ENCODE data around the gene THSD4. TPM values are rescaled to one million over a fixed set of nuclear protein-coding genes. Genes with fewer than 3 reads are reported as not detected.

THSD4 gene
- total RNA-seq, 4 donors from 2014 or later: 16.6 to 25.3 (median 24.1) TPM

DNA sequence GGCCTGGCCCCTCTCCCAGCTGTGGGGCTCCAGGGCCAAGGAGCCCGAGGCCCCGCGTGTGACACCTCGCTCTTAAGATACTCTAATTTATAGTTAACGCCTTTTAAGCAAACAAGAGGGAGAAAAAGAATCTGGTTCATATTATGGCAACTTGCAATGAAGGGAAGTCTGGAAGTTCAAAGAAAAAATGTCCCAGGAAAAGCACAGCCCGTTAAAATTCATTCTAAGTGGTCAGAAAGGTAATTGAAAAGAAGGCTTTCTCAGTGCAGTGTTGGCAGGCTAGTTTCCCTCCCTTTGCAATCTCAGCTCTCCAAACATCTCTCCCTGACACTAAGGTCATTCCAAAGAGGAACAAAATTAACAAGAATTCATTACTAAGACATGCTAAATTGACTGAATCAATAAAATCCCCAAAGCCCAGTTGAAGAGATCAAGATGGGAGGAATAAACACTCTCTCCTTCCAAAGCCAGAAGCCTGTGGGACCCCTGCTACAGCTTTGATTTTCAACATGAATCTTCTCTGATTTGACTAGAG, 339.3 kb downstream of the THSD4 start:
- WGBS: 45% methylated on average over 6 of the region's 6 CpGs
- Histone ChIP-seq H3K36me3 (no peaks in the 10 kb centered on the region), H3K9me3 (no peaks in the 10 kb centered on the region), H3K27ac (no peak overlapping the region), H3K4me3 (no peak overlapping the region), H3K27me3 (no peaks in the 10 kb centered on the region), H3K4me1 (peaks cover 4% of the 10 kb centered on the region)
- DNase-seq (ENCODE audit: low spot score in 2 of 2): no peak
- no peak for TF ChIP-seq EP300 (IDR thresholded peaks at IDR 0.05)
- TF ChIP-seq POLR2A (IDR thresholded peaks at IDR 0.05): no peak
- TF ChIP-seq, protein P1, sequence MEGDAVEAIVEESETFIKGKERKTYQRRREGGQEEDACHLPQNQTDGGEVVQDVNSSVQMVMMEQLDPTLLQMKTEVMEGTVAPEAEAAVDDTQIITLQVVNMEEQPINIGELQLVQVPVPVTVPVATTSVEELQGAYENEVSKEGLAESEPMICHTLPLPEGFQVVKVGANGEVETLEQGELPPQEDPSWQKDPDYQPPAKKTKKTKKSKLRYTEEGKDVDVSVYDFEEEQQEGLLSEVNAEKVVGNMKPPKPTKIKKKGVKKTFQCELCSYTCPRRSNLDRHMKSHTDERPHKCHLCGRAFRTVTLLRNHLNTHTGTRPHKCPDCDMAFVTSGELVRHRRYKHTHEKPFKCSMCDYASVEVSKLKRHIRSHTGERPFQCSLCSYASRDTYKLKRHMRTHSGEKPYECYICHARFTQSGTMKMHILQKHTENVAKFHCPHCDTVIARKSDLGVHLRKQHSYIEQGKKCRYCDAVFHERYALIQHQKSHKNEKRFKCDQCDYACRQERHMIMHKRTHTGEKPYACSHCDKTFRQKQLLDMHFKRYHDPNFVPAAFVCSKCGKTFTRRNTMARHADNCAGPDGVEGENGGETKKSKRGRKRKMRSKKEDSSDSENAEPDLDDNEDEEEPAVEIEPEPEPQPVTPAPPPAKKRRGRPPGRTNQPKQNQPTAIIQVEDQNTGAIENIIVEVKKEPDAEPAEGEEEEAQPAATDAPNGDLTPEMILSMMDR (IDR thresholded peaks at IDR 0.05): no peak
- no peak for TF ChIP-seq POLR2AphosphoS5 (IDR thresholded peaks at IDR 0.05)

GRCh38 chr15:71455107-71455506, 339.8 kb downstream of the THSD4 start:
- Histone ChIP-seq H3K4me3 (no peak overlapping the region), H3K36me3 (no peaks in the 10 kb centered on the region), H3K27ac (no peak overlapping the region), H3K9me3 (no peaks in the 10 kb centered on the region), H3K4me1 (peaks cover 4% of the 10 kb centered on the region), H3K27me3 (no peaks in the 10 kb centered on the region)
- TF ChIP-seq POLR2A (IDR thresholded peaks at IDR 0.05) (no peak), POLR2AphosphoS5 (IDR thresholded peaks at IDR 0.05) (no peak), EP300 (IDR thresholded peaks at IDR 0.05) (no peak)
- TF ChIP-seq, protein P1 (IDR thresholded peaks at IDR 0.05): no peak
- DNase-seq (ENCODE audit: low spot score in 2 of 2): no peak
- 57% methylated on average over 3 of the region's 3 CpGs for WGBS

DNA sequence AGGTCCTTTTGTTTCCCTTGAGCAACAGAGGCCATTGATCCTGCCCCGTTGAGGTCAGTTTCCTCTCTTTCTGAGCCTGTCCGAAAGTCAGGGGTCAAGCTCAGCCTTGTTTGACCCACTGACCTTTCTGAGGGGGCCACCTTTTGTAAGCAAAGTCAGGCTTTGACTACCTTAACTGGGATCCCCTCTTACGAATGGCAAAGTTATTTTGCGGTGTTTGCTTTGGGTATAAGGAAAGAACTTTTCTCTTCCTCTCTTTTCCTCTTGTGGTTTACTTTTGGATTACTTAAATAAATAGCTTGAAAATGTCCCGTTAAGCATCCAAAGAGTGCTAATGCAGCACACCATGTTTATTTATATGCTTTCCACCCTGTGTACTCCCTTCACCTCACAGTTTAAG, 340.6 kb downstream of the THSD4 start:
- Histone ChIP-seq H3K4me3 (no peak overlapping the region), H3K9me3 (no peaks in the 10 kb centered on the region), H3K4me1 (peaks cover 4% of the 10 kb centered on the region), H3K27ac (no peak overlapping the region), H3K27me3 (no peaks in the 10 kb centered on the region), H3K36me3 (no peaks in the 10 kb centered on the region)
- TF ChIP-seq, protein P1 (IDR thresholded peaks at IDR 0.05): no peak
- TF ChIP-seq POLR2AphosphoS5 (IDR thresholded peaks at IDR 0.05): no peak
- no peak for TF ChIP-seq EP300 (IDR thresholded peaks at IDR 0.05)
- TF ChIP-seq POLR2A (IDR thresholded peaks at IDR 0.05): no peak
- no peak for DNase-seq (ENCODE audit: low spot score in 2 of 2)
- WGBS: 81% methylated on average over 5 of the region's 5 CpGs

GRCh38 chr15:71456362-71456761, 341.1 kb downstream of the THSD4 start:
- TF ChIP-seq POLR2A (IDR thresholded peaks at IDR 0.05) (no peak), POLR2AphosphoS5 (IDR thresholded peaks at IDR 0.05) (no peak), EP300 (IDR thresholded peaks at IDR 0.05) (no peak)
- TF ChIP-seq, protein P1 (IDR thresholded peaks at IDR 0.05): no peak
- H3K4me3 ChIP-seq: no peak overlapping the region
- H3K27me3 ChIP-seq: no peaks in the 10 kb centered on the region
- H3K4me1 ChIP-seq: peaks cover under 1% of the 10 kb centered on the region
- no peak for DNase-seq (ENCODE audit: low spot score in 2 of 2)
- H3K36me3 ChIP-seq: no peaks in the 10 kb centered on the region
- no peak overlapping the region for H3K27ac ChIP-seq
- H3K9me3 ChIP-seq: no peaks in the 10 kb centered on the region

DNA sequence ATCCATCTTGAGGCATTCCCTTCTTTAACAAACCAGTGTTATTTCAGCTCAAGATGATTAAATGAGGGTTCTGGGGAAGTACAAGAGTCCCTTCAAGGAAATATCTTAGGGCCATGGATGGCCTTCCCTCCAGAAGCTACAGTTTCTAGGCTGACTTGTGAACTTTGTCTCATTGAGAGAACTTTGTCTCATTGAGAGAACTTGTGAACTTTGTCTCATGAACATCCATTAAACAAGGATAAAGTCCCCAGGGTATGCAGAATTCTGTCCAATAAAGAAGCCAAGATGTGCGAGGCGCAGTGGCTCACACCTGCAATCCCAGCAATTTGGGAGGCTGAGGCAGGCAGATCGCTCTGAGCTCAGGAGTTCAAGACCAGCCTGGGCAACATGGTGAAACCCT, 341.5 kb downstream of the THSD4 start:
- WGBS: 84% methylated on average over 3 of the region's 3 CpGs
- Histone ChIP-seq H3K27ac (no peak overlapping the region), H3K4me1 (no peaks in the 10 kb centered on the region), H3K36me3 (no peaks in the 10 kb centered on the region), H3K27me3 (no peaks in the 10 kb centered on the region), H3K4me3 (no peak overlapping the region), H3K9me3 (no peaks in the 10 kb centered on the region)
- DNase-seq (ENCODE audit: low spot score in 2 of 2): no peak
- TF ChIP-seq EP300 (IDR thresholded peaks at IDR 0.05) (no peak), POLR2A (IDR thresholded peaks at IDR 0.05) (no peak), POLR2AphosphoS5 (IDR thresholded peaks at IDR 0.05) (no peak)
- TF ChIP-seq, protein P1 (IDR thresholded peaks at IDR 0.05): no peak

Data from suprapubic skin (tissue), 4 donors.